ENCODE data around the gene BABAM2. TPM values are rescaled to one million over a fixed set of nuclear protein-coding genes. Genes with fewer than 3 reads are reported as not detected.

BABAM2 gene
- total RNA-seq, 2 experiments from 2014 or later = 19.7 to 33.2 TPM

GRCh38 chr2:28199995-28200679 is 309.6 kb downstream of the BABAM2 start:
- H3K36me3 ChIP-seq (ENCODE audit: insufficient read depth, low read length) = no peaks in the 10 kb centered on the region
- BruUV-seq (replicated peaks) = no TSS peak
- intact Hi-C loops (cut with micrococcal nuclease; ENCODE audit: unreplicated experiment) = no loop called here
- H3K4me3 ChIP-seq (ENCODE audit: low read depth, low read length, poor library complexity, severe bottlenecking) = no peak overlapping the region
- H3K4me2 ChIP-seq (ENCODE audit: low read length) = no peak overlapping the region
- no peaks in the 10 kb centered on the region for H4K20me1 ChIP-seq (ENCODE audit: insufficient read depth, low read length)
- ChIA-PET CTCF (ENCODE audit: unreplicated experiment) (no interaction called here), POLR2A (no interaction called here)
- H3K9me2 ChIP-seq (ENCODE audit: insufficient read depth, low read length) = no peaks in the 10 kb centered on the region
- H3K79me2 ChIP-seq (ENCODE audit: insufficient read depth, low read depth, low read length) = no peaks in the 10 kb centered on the region
- no peak for DNase-seq (ENCODE audit: low spot score)
- no peak overlapping the region for H3K27ac ChIP-seq (ENCODE audit: low read depth, low read length, poor library complexity, severe bottlenecking)
- no peak overlapping the region for H2AFZ ChIP-seq (ENCODE audit: low read length)
- no peaks in the 10 kb centered on the region for H3K9me3 ChIP-seq (ENCODE audit: low read length)
- no peaks in the 10 kb centered on the region for H3K4me1 ChIP-seq (ENCODE audit: insufficient read depth, low read length, poor library complexity, severe bottlenecking)
- TF ChIP-seq CTCF (conservative IDR thresholded peaks at IDR 0.05; ENCODE audit: low read length) (no peak), EZH2phosphoT487 (IDR thresholded peaks at IDR 0.05; ENCODE audit: borderline replicate concordance, low read depth, low read length) (no peak)

GRCh38 chr2:28201671-28202180 is 311.2 kb downstream of the BABAM2 start:
- ChIA-PET POLR2A (no interaction called here), CTCF (ENCODE audit: unreplicated experiment) (no interaction called here)
- Histone ChIP-seq H3K79me2 (ENCODE audit: insufficient read depth, low read depth, low read length) (no peaks in the 10 kb centered on the region), H3K27ac (ENCODE audit: low read depth, low read length, poor library complexity, severe bottlenecking) (no peak overlapping the region), H3K4me1 (ENCODE audit: insufficient read depth, low read length, poor library complexity, severe bottlenecking) (no peaks in the 10 kb centered on the region), H3K4me2 (ENCODE audit: low read length) (no peak overlapping the region), H3K9me2 (ENCODE audit: insufficient read depth, low read length) (no peaks in the 10 kb centered on the region), H4K20me1 (ENCODE audit: insufficient read depth, low read length) (no peaks in the 10 kb centered on the region), H3K4me3 (ENCODE audit: low read depth, low read length, poor library complexity, severe bottlenecking) (no peak overlapping the region), H2AFZ (ENCODE audit: low read length) (no peak overlapping the region), H3K9me3 (ENCODE audit: low read length) (no peaks in the 10 kb centered on the region), H3K36me3 (ENCODE audit: insufficient read depth, low read length) (no peaks in the 10 kb centered on the region)
- BruUV-seq (replicated peaks) = no TSS peak
- no peak for DNase-seq (ENCODE audit: low spot score)
- intact Hi-C loops (cut with micrococcal nuclease; ENCODE audit: unreplicated experiment) = no loop called here
- TF ChIP-seq EZH2phosphoT487 (IDR thresholded peaks at IDR 0.05; ENCODE audit: borderline replicate concordance, low read depth, low read length) (no peak), CTCF (conservative IDR thresholded peaks at IDR 0.05; ENCODE audit: low read length) (no peak)

- BruUV-seq (replicated peaks) = no TSS peak
- POLR2A ChIA-PET = no interaction called here
- Histone ChIP-seq H3K4me1 (ENCODE audit: insufficient read depth, low read length, poor library complexity, severe bottlenecking) (no peaks in the 10 kb centered on the region), H3K9me3 (ENCODE audit: low read length) (no peaks in the 10 kb centered on the region), H3K4me2 (ENCODE audit: low read length) (no peak overlapping the region), H3K9me2 (ENCODE audit: insufficient read depth, low read length) (no peaks in the 10 kb centered on the region), H3K79me2 (ENCODE audit: insufficient read depth, low read depth, low read length) (no peaks in the 10 kb centered on the region), H4K20me1 (ENCODE audit: insufficient read depth, low read length) (no peaks in the 10 kb centered on the region), H3K36me3 (ENCODE audit: insufficient read depth, low read length) (no peaks in the 10 kb centered on the region), H2AFZ (ENCODE audit: low read length) (no peak overlapping the region), H3K27ac (ENCODE audit: low read depth, low read length, poor library complexity, severe bottlenecking) (no peak overlapping the region), H3K4me3 (ENCODE audit: low read depth, low read length, poor library complexity, severe bottlenecking) (no peak overlapping the region)
- CTCF ChIA-PET (ENCODE audit: unreplicated experiment) = no interaction called here
- intact Hi-C loops (cut with micrococcal nuclease; ENCODE audit: unreplicated experiment) = no loop called here
- TF ChIP-seq EZH2phosphoT487 (IDR thresholded peaks at IDR 0.05; ENCODE audit: borderline replicate concordance, low read depth, low read length) (no peak), CTCF (conservative IDR thresholded peaks at IDR 0.05; ENCODE audit: low read length) (no peak)
- DNase-seq (ENCODE audit: low spot score) = no peak
Measured at GRCh38 chr2:28202719-28203118, 312.2 kb downstream of the BABAM2 start.
